Immature natural killer cell (primary cell): ENCODE data around the gene APOBEC2. TPM values are rescaled to one million over a fixed set of nuclear protein-coding genes. Genes with fewer than 3 reads are reported as not detected.

Experiments used
- DNase-seq, 3 donors: peaks; one replicate each; pipeline ENCODE4 v3.0.0; 2022; ENCODE audit warnings: mixed read lengths in 1 of 3
- H3K27ac Mint-ChIP-seq, 6 donors: one replicate each; pipeline ENCODE4 v1.8.0; 2020; ENCODE audit warnings: mixed read lengths in 6 of 6, mild to moderate bottlenecking in 5 of 6, inconsistent platforms in 4 of 6, moderate library complexity in 3 of 6
- H3K27me3 Mint-ChIP-seq, 3 donors: one replicate each; pipeline ENCODE4 v1.8.0; 2020 to 2021; ENCODE audit warnings: low read depth in 3 of 3, mild to moderate bottlenecking in 3 of 3, mixed read lengths in 3 of 3, moderate library complexity in 3 of 3, inconsistent platforms in 1 of 3
- H3K36me3 Mint-ChIP-seq, 3 donors: one replicate each; pipeline ENCODE4 v1.8.0; 2020; ENCODE audit warnings: mixed read lengths in 3 of 3, inconsistent platforms in 2 of 3, mild to moderate bottlenecking in 2 of 3
- H3K4me1 Mint-ChIP-seq, 2 donors: one replicate each; pipeline ENCODE4 v1.8.0; 2020; ENCODE audit warnings: inconsistent platforms in 2 of 2, mild to moderate bottlenecking in 2 of 2, mixed read lengths in 2 of 2, moderate library complexity in 1 of 2
- H3K4me3 Mint-ChIP-seq, 5 donors: one replicate each; pipeline ENCODE4 v1.8.0; 2020; ENCODE audit warnings: mild to moderate bottlenecking in 5 of 5, mixed read lengths in 5 of 5, inconsistent platforms in 3 of 5, moderate library complexity in 3 of 5
- H3K9me3 Mint-ChIP-seq, 6 donors: one replicate each; pipeline ENCODE4 v1.8.0; 2020; ENCODE audit warnings: mild to moderate bottlenecking in 6 of 6, mixed read lengths in 6 of 6, inconsistent platforms in 4 of 6, moderate library complexity in 3 of 6
- polyA plus RNA-seq, 3 donors: library from polyadenylated mRNA; unstranded; fragments of 300-500 nt; fragmentation: Illumina TruSeq; gene quantifications; one replicate each; pipeline ENCODE4 v1.2.3, GENCODE V29; 2021

The APOBEC2 gene
- polyA plus RNA-seq, 3 donors from 2014 or later, result 0.50 TPM; not detected in 2

- Mint-ChIP-seq H3K27me3 (peaks cover 0 to 2% (median 0%) of the 10 kb centered on the region in 3 donors), H3K4me3 (no peak overlapping the region), H3K4me1 (no peaks in the 10 kb centered on the region), H3K36me3 (peaks cover 0 to 8% (median 3%) of the 10 kb centered on the region in 3 donors), H3K27ac (no peak overlapping the region), H3K9me3 (no peaks in the 10 kb centered on the region)
- no peak for DNase-seq
These were observed 12.0 kb upstream of the APOBEC2 start for GRCh38 chr6:41040940-41041536.

- Mint-ChIP-seq H3K27ac (peak within 1 kb of the TSS in 1 of 6 donors; percentile 2), H3K9me3 (no peaks in the 10 kb centered on the region), H3K27me3 (peaks cover 0 to 2% (median 0%) of the 10 kb centered on the region in 3 donors), H3K36me3 (peaks cover 0 to 10% (median 3%) of the 10 kb centered on the region in 3 donors), H3K4me1 (no peaks in the 10 kb centered on the region), H3K4me3 (no peak within 1 kb of the TSS)
- no peak for DNase-seq
These were observed 10.6 kb upstream of the APOBEC2 start, which contains the start of gene TSPO2 for GRCh38 chr6:41042226-41043055. TSPO2 (plus strand) TSS chr6:41042467; CDS start chr6:41042986, 519 bp downstream.

GRCh38 chr6:41043151-41043550 lies 9.9 kb upstream of the APOBEC2 start:
- Mint-ChIP-seq H3K4me3 (no peak overlapping the region), H3K36me3 (peaks cover 0 to 15% (median 3%) of the 10 kb centered on the region in 3 donors), H3K4me1 (no peaks in the 10 kb centered on the region), H3K9me3 (no peaks in the 10 kb centered on the region), H3K27ac (no peak overlapping the region), H3K27me3 (peaks cover 0 to 2% (median 0%) of the 10 kb centered on the region in 3 donors)
- no peak for DNase-seq

GRCh38 chr6:41045664-41046063 lies 7.3 kb upstream of the APOBEC2 start:
- Mint-ChIP-seq H3K4me1 (no peaks in the 10 kb centered on the region), H3K27ac (no peak overlapping the region)

GRCh38 chr6:41046084-41046483 lies 6.9 kb upstream of the APOBEC2 start:
- DNase-seq, result no peak
- Mint-ChIP-seq H3K27me3 (no peaks in the 10 kb centered on the region), H3K27ac (no peak overlapping the region), H3K9me3 (no peaks in the 10 kb centered on the region), H3K4me3 (no peak overlapping the region), H3K36me3 (peaks cover 0 to 19% (median 3%) of the 10 kb centered on the region in 3 donors), H3K4me1 (no peaks in the 10 kb centered on the region)

More at GRCh38 chr6:41045664-41046063, 7.3 kb upstream of the APOBEC2 start:
- peaks cover 0 to 19% (median 3%) of the 10 kb centered on the region in 3 donors for H3K36me3 Mint-ChIP-seq
- no peak overlapping the region for H3K4me3 Mint-ChIP-seq
- no peak for DNase-seq
- H3K27me3 Mint-ChIP-seq, result no peaks in the 10 kb centered on the region
- no peaks in the 10 kb centered on the region for H3K9me3 Mint-ChIP-seq

GRCh38 chr6:41047306-41047705 lies 5.7 kb upstream of the APOBEC2 start:
- H3K27me3 Mint-ChIP-seq, result no peaks in the 10 kb centered on the region
- no peak overlapping the region for H3K27ac Mint-ChIP-seq
- H3K4me3 Mint-ChIP-seq, result no peak overlapping the region
- no peaks in the 10 kb centered on the region for H3K9me3 Mint-ChIP-seq
- H3K4me1 Mint-ChIP-seq, result peaks cover 11% of the 10 kb centered on the region in 2 donors
- peaks cover 4 to 14% (median 7%) of the 10 kb centered on the region in 3 donors for H3K36me3 Mint-ChIP-seq
- DNase-seq, result no peak

GRCh38 chr6:41047745-41048732 lies 5.0 kb upstream of the APOBEC2 start:
- no peak for DNase-seq
- H3K4me1 Mint-ChIP-seq, result peaks cover 17% of the 10 kb centered on the region in 2 donors
- H3K4me3 Mint-ChIP-seq, result no peak overlapping the region
- peaks cover 4 to 14% (median 7%) of the 10 kb centered on the region in 3 donors for H3K36me3 Mint-ChIP-seq
- H3K9me3 Mint-ChIP-seq, result no peaks in the 10 kb centered on the region
- no peaks in the 10 kb centered on the region for H3K27me3 Mint-ChIP-seq
- H3K27ac Mint-ChIP-seq, result peak overlapping the region in 1 of 6 donors; percentile 50

- Mint-ChIP-seq H3K4me1 (peaks cover 17% of the 10 kb centered on the region in 2 donors), H3K36me3 (peaks cover 4 to 14% (median 4%) of the 10 kb centered on the region in 3 donors), H3K4me3 (no peak overlapping the region), H3K27me3 (no peaks in the 10 kb centered on the region), H3K27ac (peak overlapping the region in 1 of 6 donors; percentile 33), H3K9me3 (no peaks in the 10 kb centered on the region)
- no peak for DNase-seq
These were observed 3.5 kb upstream of the APOBEC2 start for GRCh38 chr6:41049521-41049920.

- DNase-seq, result no peak
- Mint-ChIP-seq H3K27ac (no peak overlapping the region), H3K4me1 (peaks cover 17% of the 10 kb centered on the region in 2 donors), H3K4me3 (no peak overlapping the region), H3K27me3 (no peaks in the 10 kb centered on the region), H3K9me3 (no peaks in the 10 kb centered on the region), H3K36me3 (peaks cover 4 to 14% (median 4%) of the 10 kb centered on the region in 3 donors)
These were observed 3.0 kb upstream of the APOBEC2 start for GRCh38 chr6:41049955-41050354.

GRCh38 chr6:41050536-41050935 lies 2.5 kb upstream of the APOBEC2 start:
- no peak overlapping the region for H3K27ac Mint-ChIP-seq

GRCh38 chr6:41051873-41052272 lies 1.1 kb upstream of the APOBEC2 start:
- no peak for DNase-seq
- H3K36me3 Mint-ChIP-seq, result peaks cover 4 to 14% (median 4%) of the 10 kb centered on the region in 3 donors
- H3K27ac Mint-ChIP-seq, result peak overlapping the region in 5 of 6 donors; percentile 6 to 70 (median 36)
- no peaks in the 10 kb centered on the region for H3K9me3 Mint-ChIP-seq
- no peaks in the 10 kb centered on the region for H3K27me3 Mint-ChIP-seq
- H3K4me3 Mint-ChIP-seq, result peak overlapping the region in 4 of 5 donors; percentile 0 to 37 (median 14)
- peaks cover 17 to 18% of the 10 kb centered on the region in 2 donors for H3K4me1 Mint-ChIP-seq

More at GRCh38 chr6:41050536-41050935, 2.5 kb upstream of the APOBEC2 start:
- peaks cover 17% of the 10 kb centered on the region in 2 donors for H3K4me1 Mint-ChIP-seq
- no peaks in the 10 kb centered on the region for H3K27me3 Mint-ChIP-seq
- DNase-seq, result no peak
- H3K4me3 Mint-ChIP-seq, result no peak overlapping the region
- H3K9me3 Mint-ChIP-seq, result no peaks in the 10 kb centered on the region
- H3K36me3 Mint-ChIP-seq, result peaks cover 4 to 14% (median 4%) of the 10 kb centered on the region in 3 donors

GRCh38 chr6:41054511-41054910 lies 1.5 kb downstream of the APOBEC2 start:
- Mint-ChIP-seq H3K9me3 (no peaks in the 10 kb centered on the region), H3K4me3 (no peak overlapping the region), H3K27ac (peak overlapping the region in 2 of 6 donors; percentile 38 to 49), H3K4me1 (peaks cover 32 to 35% of the 10 kb centered on the region in 2 donors), H3K36me3 (peaks cover 2 to 11% (median 8%) of the 10 kb centered on the region in 3 donors), H3K27me3 (peaks cover 5 to 9% (median 8%) of the 10 kb centered on the region in 3 donors)
- no peak for DNase-seq

- H3K36me3 Mint-ChIP-seq, result peaks cover 5 to 11% (median 9%) of the 10 kb centered on the region in 3 donors
- no peak overlapping the region for H3K4me3 Mint-ChIP-seq
- H3K4me1 Mint-ChIP-seq, result peaks cover 32 to 39% of the 10 kb centered on the region in 2 donors
- no peak for DNase-seq
- no peak overlapping the region for H3K27ac Mint-ChIP-seq
- peaks cover 5 to 9% (median 8%) of the 10 kb centered on the region in 3 donors for H3K27me3 Mint-ChIP-seq
- H3K9me3 Mint-ChIP-seq, result no peaks in the 10 kb centered on the region
These were observed 2.1 kb downstream of the APOBEC2 start for GRCh38 chr6:41055149-41055548.
